Endothelial cell of umbilical vein (primary cell): ENCODE measurements around the gene CTU2. TPM values are rescaled to one million over a fixed set of nuclear protein-coding genes. Genes with fewer than 3 reads are reported as not detected.

ENCODE experiments used
- BruUV-seq: library from RNA; stranded (reverse); fragments of 400-500 nt; replicated peaks from 2 replicates; lab custom pipeline; 2021; lab: Mats Ljungman, UMichigan
- CTCF ChIA-PET: fragments of 300-600, 350-600 bp; sonication (Branson Sonifier 250); formaldehyde crosslinking; loops from one replicate; lab custom pipeline; 2021; ENCODE audit warnings: antibody characterized with exemption, inconsistent platforms; lab: Charles Lee
- POLR2A ChIA-PET: fragments of 300-600, 350-600 bp; sonication (Branson Sonifier 250); formaldehyde crosslinking; loops from one replicate; lab custom pipeline; 2021; ENCODE audit warnings: antibody characterized with exemption, inconsistent platforms; lab: Charles Lee
- DNase-seq: peaks from one replicate; pipeline ENCODE4 v3.0.0-alpha.2; 2011; ENCODE audit warnings: low read depth, low spot score
- FAIRE-seq: peaks from 2 replicates; lab custom pipeline; 2011; peaks lifted over from hg19 to GRCh38; lab: Jason Lieb, UNC
- H2AFZ ChIP-seq: 2 replicates; pipeline ENCODE4 v1.6.0; 2012; ENCODE audit warnings: low read depth, low read length, control low read depth, inconsistent platforms
- H3K27ac ChIP-seq: 2 replicates; pipeline ENCODE4 v1.5.1; 2011; ENCODE audit warnings: low read depth, mild to moderate bottlenecking, control low read depth, low read length, moderate library complexity; ENCODE audit not compliant: insufficient read depth
- H3K27me3 ChIP-seq, 2 experiments: 2 replicates each; pipeline versions ENCODE4 v1.6.0 to v1.6.1; 2011; ENCODE audit warnings: low read length in 2 of 2, mixed read lengths in 1 of 2; ENCODE audit not compliant: control insufficient read depth in 2 of 2, insufficient read depth in 2 of 2
- H3K36me3 ChIP-seq, 2 experiments: 2 replicates in 1 of 2; 3 replicates in 1 of 2; pipeline ENCODE4 v1.5.1; 2011; ENCODE audit warnings: low read length in 2 of 2, mild to moderate bottlenecking in 1 of 2, moderate library complexity in 1 of 2; ENCODE audit not compliant: control insufficient read depth in 2 of 2, insufficient read depth in 2 of 2; ENCODE audit errors: extremely low read depth in 1 of 2
- H3K4me1 ChIP-seq: 3 replicates; pipeline ENCODE4 v1.5.1; 2011; ENCODE audit warnings: mild to moderate bottlenecking, low read length; ENCODE audit not compliant: control insufficient read depth, insufficient read depth; ENCODE audit errors: extremely low read depth
- H3K4me2 ChIP-seq: 2 replicates; pipeline ENCODE4 v1.6.1; 2011; ENCODE audit warnings: low read length, control low read depth, mixed read lengths; ENCODE audit not compliant: insufficient read depth
- H3K4me3 ChIP-seq, 3 experiments: fragments of 200-600 bp in 1 of 3; sonication (generic), shearing (Covaris generic) in 1 of 3; replicated peaks in 1 of 3; 2 replicates each; pipeline ENCODE4 v1.5.1; 2011 to 2016; ENCODE audit warnings: control low read depth in 3 of 3, low read length in 3 of 3, mild to moderate bottlenecking in 2 of 3, inconsistent platforms in 1 of 3, low read depth in 1 of 3, moderate library complexity in 1 of 3; ENCODE audit not compliant: insufficient read depth in 1 of 3
- H3K79me2 ChIP-seq: 2 replicates; pipeline ENCODE4 v1.6.0; 2012; ENCODE audit warnings: low read length, inconsistent platforms; ENCODE audit not compliant: control insufficient read depth, insufficient read depth
- H3K9ac ChIP-seq: replicated peaks from 2 replicates; pipeline ENCODE3; 2011; ENCODE audit warnings: low read length, control low read depth; ENCODE audit not compliant: insufficient read depth; ENCODE audit errors: extremely low read depth
- H3K9me1 ChIP-seq: replicated peaks from 3 replicates; pipeline ENCODE4 v1.6.0; 2011; ENCODE audit warnings: mild to moderate bottlenecking, low read length; ENCODE audit not compliant: control insufficient read depth, insufficient read depth; ENCODE audit errors: extremely low read depth
- H3K9me3 ChIP-seq: replicated peaks from 2 replicates; pipeline ENCODE4 v1.5.1; 2012; ENCODE audit warnings: low read length, inconsistent platforms; ENCODE audit not compliant: control insufficient read depth, insufficient read depth
- H4K20me1 ChIP-seq: replicated peaks from 2 replicates; pipeline ENCODE3; 2011; ENCODE audit warnings: mild to moderate bottlenecking, low read length; ENCODE audit not compliant: control insufficient read depth, insufficient read depth; ENCODE audit errors: extremely low read depth
- CTCF ChIP-seq, 2 donors: IDR thresholded peaks; 1 replicate in 1 of 2; 2 replicates in 1 of 2; pipeline ENCODE4 v1.5.1; 2011; ENCODE audit warnings: low read length in 2 of 2, mild to moderate bottlenecking in 2 of 2, moderate library complexity in 2 of 2, control low read depth in 1 of 2, inconsistent platforms in 1 of 2, low read depth in 1 of 2; ENCODE audit not compliant: insufficient read depth in 1 of 2; ENCODE audit errors: extremely low read depth in 1 of 2
- EZH2 ChIP-seq: IDR thresholded peaks from 2 replicates; pipeline ENCODE4 v1.6.1; 2012; ENCODE audit warnings: borderline replicate concordance, low read depth, mild to moderate bottlenecking, moderate library complexity, low read length, inconsistent platforms; ENCODE audit not compliant: severe bottlenecking
- FOS ChIP-seq: IDR thresholded peaks from 2 replicates; pipeline ENCODE4 v1.6.1; 2011; ENCODE audit warnings: mild to moderate bottlenecking, low read length, moderate library complexity, borderline replicate concordance; ENCODE audit not compliant: insufficient read depth
- GATA2 ChIP-seq: IDR thresholded peaks from 2 replicates; pipeline ENCODE4 v1.7.0; 2011; ENCODE audit warnings: low read depth, mild to moderate bottlenecking, moderate library complexity, mixed read lengths, low read length; ENCODE audit not compliant: insufficient read length, insufficient read depth
- JUN ChIP-seq: IDR thresholded peaks from 2 replicates; pipeline ENCODE4 v1.6.1; 2011; ENCODE audit warnings: borderline replicate concordance, low read depth; ENCODE audit not compliant: insufficient read length, insufficient read depth
- MAX ChIP-seq: IDR thresholded peaks from 2 replicates; pipeline ENCODE4 v1.6.1; 2011; ENCODE audit not compliant: insufficient read depth, insufficient read length
- MYC ChIP-seq: IDR thresholded peaks from one replicate; pipeline ENCODE4 v1.6.1; 2011; ENCODE audit warnings: mild to moderate bottlenecking, low read depth, low read length
- POLR2A ChIP-seq: IDR thresholded peaks from 2 replicates; pipeline ENCODE4 v1.6.1; 2012; ENCODE audit warnings: low read depth, mild to moderate bottlenecking, control low read depth, low read length
- POLR2AphosphoS5 ChIP-seq: IDR thresholded peaks from 2 replicates; pipeline ENCODE4 v1.6.1; 2012; ENCODE audit warnings: low read depth, mild to moderate bottlenecking, control low read depth, low read length, moderate library complexity; ENCODE audit not compliant: insufficient read depth
- dilution Hi-C: fragments of 300-500 bp; cut with MboI; formaldehyde crosslinking; loops from one replicate; pipeline ENCODE4 v1.15.0; 2019; ENCODE audit warnings: low sequenced_read_pairs; ENCODE audit not compliant: extremely low pct_ligation_motif_present
- intact Hi-C: fragments of 100-400 bp; cut with micrococcal nuclease; formaldehyde crosslinking; loops from one replicate; pipeline ENCODE4 v1.10.0; 2022
- polyA plus RNA-seq, 4 experiments: library from polyadenylated mRNA; depleted of rRNA in 3 of 4; stranded (reverse) in 3 of 4; unstranded in 1 of 4; fragments of >200 nt; gene quantifications; 2 replicates each; pipeline versions ENCODE4 v1.2.1 to v1.2.3, GENCODE V29; 2011 to 2012; ENCODE audit warnings: missing spikeins in 1 of 4
- total RNA-seq: library from RNA; stranded (reverse); gene quantifications from 2 replicates; pipeline ENCODE4 v1.2.3, GENCODE V29; 2021

The CTU2 gene
- total and polyA plus RNA-seq, 2 donors (not counting 3 experiments of a cell fraction or from before 2014, with no cell fraction given) = 26.1 to 33.7 TPM

- ChIA-PET POLR2A (no interaction called here), CTCF (interaction anchor here (0.9 to 7.3 kb wide), 4 partner anchors 47 to 51 kb away, joined by 3 to 165 read pairs (median 4); partner anchors contain the start of gene PIEZO1)
- no peak overlapping the region for H3K4me2 ChIP-seq
- no TSS peak for BruUV-seq
- TF ChIP-seq CTCF (IDR thresholded peaks at IDR 0.05; ENCODE audit: extremely low read depth in 1 of 2, insufficient read depth in 1 of 2, low read depth in 1 of 2, low read length in 2 of 2) (no peak), MAX (no peak), POLR2A (no peak), FOS (no peak), POLR2AphosphoS5 (no peak), JUN (no peak), MYC (no peak), EZH2 (no peak), GATA2 (no peak)
- peaks cover 2% of the 10 kb centered on the region for H3K79me2 ChIP-seq
- no peaks in the 10 kb centered on the region for H4K20me1 ChIP-seq
- no peak overlapping the region for H3K27ac ChIP-seq
- intact Hi-C loops = no loop called here
- FAIRE-seq (no peak), DNase-seq (no peak)
- peaks cover 7 to 61% of the 10 kb centered on the region in 2 experiments for H3K36me3 ChIP-seq
- no peaks in the 10 kb centered on the region for H3K4me1 ChIP-seq
- H3K9ac ChIP-seq = no peak overlapping the region
- H3K27me3 ChIP-seq = no peaks in the 10 kb centered on the region
- dilution Hi-C loops = no loop called here
- H3K4me3 ChIP-seq = no peak overlapping the region
- no peaks in the 10 kb centered on the region for H3K9me1 ChIP-seq
- H2AFZ ChIP-seq = no peak overlapping the region
- no peaks in the 10 kb centered on the region for H3K9me3 ChIP-seq
Measured at GRCh38 chr16:88733630-88734360, 27.5 kb downstream of the CTU2 start.
